GM21447 (cell line): ENCODE measurements around the gene SEBOX.

ENCODE experiments used
- ATAC-seq: cut with Tn5 transposase; IDR thresholded peaks from one replicate; pipeline ENCODE4 v1.9.1; 2021; ENCODE audit not compliant: unreplicated experiment

The SEBOX gene

DNA sequence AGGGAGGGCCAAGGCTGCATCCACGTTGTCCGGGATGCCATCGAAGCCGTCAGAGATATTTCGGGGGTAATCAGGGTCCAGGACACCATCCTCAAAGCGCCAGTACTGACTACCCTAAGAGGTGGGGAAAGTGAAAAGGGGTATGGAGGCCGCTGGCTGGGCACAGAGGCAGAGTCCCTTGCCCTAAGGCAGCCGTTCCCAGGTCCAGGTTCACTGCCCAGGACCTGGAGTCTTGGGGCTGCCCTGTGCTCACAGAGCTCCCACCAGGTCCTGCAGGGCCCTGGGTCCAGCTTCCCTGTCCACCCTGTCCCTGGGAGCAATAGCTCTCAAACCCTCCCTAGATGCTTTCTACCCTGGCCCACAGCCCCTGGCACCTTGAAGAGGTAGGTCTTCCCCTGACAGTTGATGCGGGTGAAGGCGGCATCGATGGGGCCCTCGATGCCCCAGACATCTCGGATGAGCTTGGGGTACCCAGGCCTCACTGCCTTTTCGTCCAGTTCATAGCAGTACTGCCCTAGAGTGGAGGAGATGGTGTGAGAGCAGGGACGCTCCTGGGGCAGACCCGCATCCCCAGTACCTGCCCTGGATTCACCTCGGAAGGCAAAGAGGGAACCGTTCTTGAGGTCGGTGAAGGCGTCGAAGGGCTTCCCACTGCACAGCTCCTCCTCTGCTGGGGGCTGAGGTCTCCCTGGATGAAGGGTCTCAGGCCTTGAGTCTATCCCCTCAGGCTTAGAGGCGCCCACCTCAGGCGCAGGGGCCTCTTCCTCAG lies 4.1 kb upstream of the SEBOX start:
- ATAC-seq = no peak

DNA sequence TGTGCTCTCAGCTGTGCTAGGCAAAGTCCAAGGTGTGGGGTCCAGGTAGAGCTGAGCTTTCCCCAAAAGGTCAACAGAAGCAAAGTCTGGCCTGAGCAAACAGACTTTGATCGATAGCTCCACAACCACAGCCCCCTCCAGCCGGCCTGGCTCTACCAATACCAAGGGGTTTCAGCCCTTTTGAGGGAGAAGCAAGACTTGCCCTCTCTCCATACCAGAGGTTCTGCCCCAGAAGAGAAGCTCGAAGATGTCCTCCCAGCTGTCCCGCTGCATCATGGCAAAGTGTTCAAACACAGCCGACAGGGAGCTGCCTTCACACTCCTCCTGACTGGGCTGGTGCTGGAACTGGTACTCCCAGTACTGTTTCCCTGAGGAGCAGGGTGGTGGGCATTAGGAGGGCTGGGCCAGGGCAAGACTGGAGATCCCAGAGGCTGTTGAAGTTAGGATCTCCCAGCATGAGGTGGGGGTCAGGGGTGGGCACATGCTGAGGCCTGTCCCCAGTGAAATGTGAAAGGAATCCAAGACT lies 3.4 kb upstream of the SEBOX start:
- ATAC-seq = no peak

DNA sequence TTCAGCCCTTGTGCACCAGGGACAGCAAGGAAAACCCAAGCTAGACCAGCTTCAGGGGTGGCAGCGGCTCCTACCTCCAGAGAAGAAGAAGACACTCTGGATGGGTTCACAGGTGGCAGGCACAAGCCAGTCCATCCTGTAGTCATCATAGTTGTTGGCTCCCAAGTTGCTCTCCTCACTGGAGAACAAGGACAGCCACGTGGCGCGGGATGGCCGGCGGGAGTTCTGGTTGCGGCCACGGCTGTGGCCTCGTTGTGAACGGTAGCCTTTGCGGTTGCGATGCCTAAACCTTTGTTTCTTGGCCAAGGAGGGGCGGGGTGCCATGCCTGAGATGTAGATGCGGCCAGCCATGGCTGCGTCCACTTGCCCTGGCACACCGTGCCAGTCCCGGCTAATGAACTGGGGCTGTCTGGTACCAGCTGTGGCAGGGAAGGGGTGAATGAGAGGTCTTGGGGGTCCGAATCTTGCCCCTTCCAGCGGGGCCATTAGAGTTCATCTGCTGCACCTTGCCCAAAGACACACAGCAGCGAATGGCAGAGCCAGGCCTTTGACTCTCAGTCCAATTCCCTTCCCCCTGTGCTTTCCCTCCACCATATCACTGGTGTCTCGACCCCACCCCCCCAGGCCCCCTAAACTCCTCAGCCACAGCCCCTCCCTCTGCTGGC lies 2.8 kb upstream of the SEBOX start:
- no peak for ATAC-seq

DNA sequence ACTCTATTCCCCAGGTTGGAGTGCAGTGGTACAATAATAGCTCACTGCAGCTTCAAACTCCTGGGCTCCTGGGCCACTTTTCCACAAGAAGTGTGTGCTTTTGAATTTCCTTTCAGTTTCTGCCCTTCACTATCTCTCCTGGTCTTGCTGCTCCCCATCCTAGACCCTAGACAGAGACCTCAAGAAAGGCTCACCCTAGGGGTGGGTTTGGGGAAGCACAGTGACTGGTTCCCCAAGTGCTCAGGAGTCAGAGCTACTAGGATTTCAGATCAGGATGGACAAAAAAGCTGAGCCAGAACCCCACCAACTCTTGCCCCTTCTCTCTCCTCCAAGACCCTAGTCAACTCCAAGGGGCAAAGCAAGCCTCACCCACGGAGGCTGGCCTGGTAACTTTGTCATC lies 1.6 kb upstream of the SEBOX start:
- no peak for ATAC-seq

DNA sequence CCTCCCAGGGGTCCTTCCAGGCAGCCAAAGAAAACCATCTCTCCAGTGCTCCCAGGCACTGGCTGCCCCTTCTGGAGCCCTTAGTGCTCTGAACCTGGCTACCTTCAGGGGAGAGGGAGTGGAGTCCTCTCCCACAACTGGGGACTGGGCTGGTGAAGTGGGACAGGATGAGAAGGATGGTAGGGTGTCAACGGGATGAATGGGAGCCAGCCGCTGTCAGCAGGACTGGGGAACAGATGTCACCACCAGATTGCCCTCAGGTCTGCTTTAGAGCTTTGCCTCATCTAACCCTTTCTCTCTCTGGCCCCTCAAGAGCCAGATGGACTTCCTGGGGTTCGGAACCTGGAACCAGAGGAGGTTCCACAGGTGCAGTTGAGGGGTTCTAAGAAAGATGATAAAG lies 488 bp upstream of the SEBOX start:
- no peak for ATAC-seq

DNA sequence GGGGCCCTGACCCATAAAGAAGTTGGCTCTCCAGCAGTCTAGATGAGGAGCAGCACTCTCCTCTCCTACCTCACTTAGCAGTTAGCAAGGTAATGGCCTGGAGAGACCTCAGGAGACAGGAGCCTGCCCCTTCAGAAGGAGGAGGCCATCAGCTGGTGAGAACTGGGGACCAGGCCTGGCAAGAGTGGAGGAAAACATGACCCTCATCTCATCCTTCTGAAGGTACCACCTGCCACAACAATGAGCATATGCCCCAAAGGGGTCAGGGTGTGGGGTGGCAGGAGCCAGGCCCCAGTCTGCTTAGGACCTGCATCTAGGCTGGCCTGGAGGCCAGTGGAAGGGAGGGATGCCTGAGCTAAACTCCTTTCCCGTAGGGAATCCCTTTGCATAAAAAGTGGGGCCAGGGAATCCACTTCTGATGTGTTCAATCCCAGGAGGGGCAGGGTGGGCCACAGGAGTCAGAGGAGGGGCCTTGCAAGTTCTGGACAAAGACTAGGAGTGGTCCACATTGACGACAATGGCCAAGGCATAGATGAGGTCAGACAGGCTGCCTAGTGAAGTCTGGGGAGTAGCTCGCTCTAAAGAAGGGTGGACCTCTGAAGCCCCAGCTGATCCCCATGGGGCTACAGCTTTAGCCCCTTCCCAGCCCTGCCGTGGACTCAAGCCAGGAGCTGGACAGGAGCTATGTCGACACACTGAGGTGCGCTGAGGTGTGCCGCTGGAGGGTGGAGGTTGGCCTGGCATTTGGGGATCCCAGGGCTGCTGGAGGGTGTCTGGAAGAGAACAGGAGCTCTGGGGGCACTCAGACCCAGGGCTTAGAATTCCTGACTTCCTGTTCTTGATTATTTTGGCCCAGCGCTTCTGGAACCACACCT lies 986 bp downstream of the SEBOX start:
- no peak for ATAC-seq

DNA sequence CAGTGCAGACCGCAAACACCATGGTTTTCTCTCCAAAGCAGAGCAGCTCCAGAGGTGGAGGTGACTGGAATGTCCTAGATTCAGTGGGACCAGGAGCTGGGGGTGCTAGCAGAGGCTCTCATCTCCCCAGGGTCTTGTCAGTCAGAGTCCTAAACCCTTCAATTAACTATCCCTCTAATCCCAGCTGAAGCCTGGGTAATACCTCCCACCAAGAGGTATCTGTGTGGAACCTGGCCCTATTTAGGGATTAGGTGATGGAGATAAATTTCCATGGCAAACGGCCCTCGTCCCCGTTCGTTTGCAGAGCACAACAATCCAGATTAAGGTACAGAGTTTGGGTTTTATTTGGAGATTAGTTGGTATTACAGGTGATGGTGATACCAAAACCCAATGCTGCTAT lies 1.8 kb downstream of the SEBOX start:
- ATAC-seq = no peak

DNA sequence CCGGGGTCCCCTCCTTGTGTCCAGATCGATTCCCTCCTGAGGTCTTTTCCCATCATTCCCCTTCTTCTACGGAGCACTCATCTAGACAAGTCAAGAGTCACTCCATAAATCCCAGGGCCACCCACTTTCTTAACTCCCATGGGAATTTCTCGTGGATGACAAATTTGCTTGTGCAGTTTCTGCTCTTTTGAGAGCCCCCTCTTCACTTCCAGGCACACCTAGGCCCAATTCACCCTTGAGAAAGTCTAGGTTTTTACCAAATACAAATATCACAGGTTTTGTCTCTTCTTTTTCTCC lies 7.2 kb downstream of the SEBOX start:
- ATAC-seq = no peak

DNA sequence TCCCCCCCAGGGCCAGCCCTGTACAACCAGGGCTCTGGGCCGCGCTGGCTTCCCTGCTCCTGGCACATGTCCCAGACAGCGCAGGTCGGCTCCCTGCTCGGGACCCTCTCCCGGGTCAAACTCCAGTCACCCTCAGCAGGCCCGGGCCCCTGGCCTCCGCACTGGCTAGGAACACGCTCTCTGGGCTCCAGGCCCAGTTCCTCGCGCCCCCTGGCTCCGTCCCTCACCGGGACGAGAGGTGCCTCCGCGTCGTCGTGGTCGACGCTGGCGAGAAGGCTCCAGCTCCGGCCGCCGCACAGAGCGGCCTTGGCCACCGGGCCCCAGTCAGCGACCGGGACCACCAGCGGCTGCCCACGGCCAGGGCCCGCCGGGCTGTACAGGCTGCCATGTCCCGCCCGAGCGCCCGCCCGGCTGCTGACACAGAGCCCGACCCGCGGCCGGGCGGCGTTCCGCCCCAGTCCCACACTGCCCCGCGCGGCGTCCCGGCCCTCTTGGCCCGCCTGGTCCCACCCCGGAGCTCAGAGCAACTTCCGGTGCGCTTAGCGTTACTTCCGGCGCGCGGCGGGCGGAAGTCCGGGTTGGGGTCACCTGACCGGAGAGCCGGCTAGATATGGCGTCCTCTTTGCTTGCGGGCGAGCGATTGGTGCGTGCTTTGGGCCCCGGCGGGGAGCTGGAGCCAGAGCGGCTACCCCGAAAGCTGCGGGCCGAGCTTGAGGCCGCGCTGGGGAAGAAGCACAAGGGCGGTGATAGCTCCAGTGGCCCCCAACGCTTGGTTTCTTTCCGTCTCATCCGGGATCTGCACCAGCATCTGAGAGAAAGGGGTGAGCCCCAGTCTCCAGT lies 7.7 kb downstream of the SEBOX start, which contains the start of gene POLDIP2:
TSS of gene POLDIP2 (minus strand) at position 467 of the 840 bp plus-strand sequence. CDS start at position 388, 79 bp downstream.
- peak; percentile 92 for ATAC-seq

DNA sequence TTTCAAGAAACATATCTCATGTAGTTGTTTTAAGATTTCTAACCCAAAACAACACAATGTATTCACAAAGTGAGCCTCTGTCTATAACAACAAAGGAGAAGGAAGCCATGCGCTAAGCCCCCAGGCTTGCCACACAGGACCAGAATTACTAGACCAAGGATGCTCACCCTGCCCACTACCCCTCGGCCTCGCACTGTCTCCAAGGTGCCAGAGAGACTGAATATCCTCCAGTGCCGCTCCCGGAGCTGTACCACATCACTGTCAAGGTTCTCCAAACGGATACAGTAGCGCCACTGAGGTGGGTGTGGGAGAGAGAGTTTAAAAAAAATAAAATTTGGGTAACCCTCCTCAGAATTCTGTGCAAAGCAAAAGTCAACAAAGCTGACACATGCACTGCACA lies 14.7 kb downstream of the SEBOX start:
- no peak for ATAC-seq

DNA sequence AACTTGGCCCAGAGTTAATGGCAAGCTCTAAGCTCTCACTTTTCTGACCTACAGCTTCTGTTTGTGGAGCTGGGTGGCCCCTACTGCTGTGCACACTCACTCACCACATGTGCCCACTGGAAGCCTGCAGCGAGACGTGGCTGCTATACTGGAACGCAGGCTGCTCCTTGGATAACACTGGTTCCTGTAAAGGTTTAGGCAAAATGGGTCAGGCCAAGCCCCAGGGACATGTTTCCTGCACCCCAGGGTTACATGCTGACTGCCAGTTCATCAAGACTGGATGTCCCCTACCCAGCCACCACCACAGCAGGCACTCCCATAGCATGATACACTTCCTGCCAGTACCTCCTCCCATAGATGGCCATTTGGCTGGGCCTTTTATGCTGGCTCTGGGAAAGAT lies 16.0 kb downstream of the SEBOX start:
- no peak for ATAC-seq

DNA sequence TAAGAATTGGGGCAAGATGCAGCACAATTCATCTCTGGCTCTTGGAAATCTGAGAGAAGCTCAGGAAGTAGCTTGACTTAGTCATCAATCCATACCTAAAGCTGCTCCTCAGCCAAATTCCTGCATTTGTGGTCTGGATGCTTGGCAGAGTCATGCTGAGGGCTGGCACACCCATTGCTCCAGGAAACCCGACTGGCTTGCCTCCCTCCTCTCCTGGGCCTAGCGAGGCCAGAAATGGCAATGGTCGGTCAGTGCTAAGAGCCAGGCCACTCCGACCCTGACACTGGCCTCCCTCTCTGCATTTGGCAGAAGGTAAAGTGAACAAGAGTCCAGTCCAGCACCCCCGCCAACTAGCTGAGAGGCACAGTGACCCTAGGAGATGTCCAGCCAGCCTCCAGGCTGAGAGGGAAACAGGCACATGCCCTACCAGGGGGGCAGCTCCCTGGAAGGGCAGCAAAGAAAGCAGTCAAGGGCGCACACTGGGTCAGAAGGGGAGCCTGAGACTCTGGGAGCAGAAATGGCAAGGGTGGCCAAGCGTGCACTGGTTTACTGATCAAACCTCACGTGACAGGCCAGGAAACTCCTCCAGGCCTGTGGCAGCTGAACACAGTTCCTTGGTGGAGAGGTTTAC lies 17.6 kb downstream of the SEBOX start:
- ATAC-seq = no peak

DNA sequence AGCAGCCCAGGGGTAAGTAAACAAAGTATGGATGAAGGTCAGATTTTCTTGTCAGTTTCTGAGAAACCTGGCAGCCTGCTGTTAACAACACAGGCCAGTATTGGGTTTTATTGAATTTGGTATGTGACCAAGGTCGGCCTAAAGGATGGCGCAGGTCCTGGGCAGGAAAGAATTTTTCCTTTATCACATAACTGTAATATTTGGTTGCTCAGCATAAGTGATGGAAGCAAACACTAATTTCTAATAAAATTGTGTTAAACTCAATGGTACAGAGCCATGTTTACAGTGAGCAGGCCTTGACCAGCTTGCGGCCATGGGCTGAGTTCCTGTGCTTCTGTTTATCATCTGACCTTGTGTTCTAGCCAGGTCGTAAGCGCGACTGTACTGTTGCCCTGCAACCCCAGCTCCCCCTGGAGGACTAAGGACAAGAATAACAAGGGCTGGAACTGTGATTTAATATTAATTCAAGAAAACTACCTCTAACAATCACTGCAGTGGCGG lies 18.2 kb downstream of the SEBOX start:
- no peak for ATAC-seq

DNA sequence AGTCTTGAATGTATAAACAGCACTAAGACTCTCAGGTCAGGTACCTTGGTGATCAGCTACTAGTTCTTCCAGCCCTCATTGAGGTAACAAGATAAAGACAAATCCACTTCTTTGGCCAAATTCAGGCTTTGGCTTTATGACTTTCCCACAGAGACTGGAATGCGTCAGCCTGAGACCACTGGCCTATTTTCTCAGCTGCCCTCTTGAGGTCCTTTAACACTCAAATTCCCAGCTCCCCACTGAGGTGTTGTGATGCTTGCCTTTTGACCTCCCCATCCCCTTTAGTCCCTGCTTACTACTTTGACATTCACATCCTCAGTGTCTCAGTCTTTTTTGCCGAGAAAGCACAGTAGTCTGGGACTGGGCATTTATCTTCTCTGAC lies 18.8 kb downstream of the SEBOX start:
- ATAC-seq = no peak

DNA sequence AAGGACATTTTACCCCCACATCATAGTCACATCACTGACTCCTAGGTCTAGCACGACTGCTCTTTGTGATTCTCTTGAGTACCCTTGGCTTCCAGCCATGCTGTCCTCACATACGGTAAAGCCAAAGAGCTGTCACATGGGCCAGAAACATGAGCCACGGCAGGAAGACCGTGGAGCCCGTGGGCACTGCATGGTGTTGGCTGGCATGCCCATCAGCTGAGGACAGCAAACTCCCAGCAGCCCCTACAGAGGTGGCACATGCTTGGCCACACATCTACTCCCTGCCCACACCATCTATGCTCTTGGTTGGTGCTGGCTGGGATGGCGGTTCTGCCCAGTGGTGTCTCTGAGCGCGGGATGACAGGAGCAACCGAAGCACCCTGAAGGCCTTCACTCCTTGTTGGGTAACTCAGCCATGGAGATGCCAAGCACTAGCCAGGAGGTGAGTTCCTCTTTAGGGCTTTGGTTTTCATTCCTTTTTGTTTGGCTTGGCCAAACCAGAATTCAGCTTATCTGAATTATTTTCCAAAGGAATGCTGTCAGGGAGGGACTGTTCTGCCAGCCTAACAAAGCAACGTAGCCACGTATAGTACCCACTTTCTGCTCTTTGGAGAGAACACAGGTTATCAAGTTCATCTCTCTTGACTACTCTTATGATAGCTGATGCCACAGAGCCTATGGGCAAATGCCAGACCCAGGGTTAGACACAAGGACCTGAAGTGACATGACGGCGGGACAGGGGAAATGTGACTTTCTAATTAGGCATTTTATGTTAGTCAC lies 19.4 kb downstream of the SEBOX start:
- ATAC-seq = no peak

DNA sequence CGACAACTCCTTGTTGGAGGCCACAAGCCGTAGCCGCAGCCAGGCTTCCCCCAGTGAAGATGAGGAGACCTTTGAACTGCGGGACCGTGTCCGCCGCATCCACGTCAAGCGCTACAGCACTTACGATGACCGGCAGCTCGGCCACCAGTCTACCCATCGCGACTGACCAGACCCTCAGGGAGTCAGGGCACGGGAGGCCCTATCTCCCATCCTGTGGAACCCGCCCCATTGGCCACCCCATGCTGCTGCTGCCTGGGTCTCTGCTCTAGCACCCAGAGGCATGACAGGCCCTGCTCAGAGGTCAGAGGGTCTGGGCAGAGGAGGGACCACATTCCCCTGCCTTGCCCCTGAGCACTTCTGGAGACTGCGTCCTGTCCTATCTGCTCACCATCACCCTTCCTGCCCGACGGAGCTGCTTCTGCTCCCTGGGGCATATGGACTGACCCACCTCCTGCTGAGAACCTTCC lies 20.5 kb downstream of the SEBOX start:
- ATAC-seq = no peak

DNA sequence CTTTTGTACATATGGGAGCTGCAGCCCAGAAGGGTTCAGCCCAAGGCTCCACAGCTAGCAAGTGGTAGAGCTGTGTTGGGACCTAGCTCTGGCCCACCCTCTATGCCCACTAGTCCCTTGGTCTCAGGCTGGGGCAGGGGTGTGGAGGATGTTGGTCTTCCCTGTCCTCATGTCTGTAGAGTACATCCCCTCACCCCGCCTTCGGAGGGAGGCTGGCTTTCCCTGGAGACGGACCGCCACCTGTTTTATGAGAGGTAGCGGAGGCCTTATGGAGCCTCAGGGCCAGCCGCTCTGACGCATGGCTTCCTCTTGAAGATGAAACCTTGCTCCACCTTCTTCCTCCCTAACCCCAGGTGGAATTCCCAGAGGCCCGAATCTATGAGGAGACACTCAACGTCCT lies 21.0 kb downstream of the SEBOX start:
- ATAC-seq = no peak

DNA sequence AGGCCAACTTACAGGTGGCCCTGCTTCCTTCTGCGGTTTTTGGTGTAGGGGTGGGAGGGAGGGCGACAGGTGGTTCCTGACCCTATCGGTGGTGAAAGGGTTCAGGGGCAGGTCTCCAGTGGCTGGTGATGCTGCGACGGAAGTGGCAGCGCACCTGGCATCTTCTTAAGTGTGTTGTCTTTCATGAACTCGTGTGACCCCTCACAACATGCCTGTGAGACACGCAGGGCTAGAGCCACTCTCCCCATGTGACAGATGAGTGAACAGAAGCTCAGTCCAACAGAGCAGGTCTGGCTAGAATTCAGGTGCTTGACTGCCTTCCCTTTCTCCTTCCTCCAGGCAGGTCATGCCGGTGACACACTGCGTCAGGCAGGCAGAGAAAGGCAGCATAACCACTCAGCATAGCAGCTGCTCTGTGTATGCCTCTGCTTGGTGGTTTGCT lies 21.5 kb downstream of the SEBOX start:
- no peak for ATAC-seq

DNA sequence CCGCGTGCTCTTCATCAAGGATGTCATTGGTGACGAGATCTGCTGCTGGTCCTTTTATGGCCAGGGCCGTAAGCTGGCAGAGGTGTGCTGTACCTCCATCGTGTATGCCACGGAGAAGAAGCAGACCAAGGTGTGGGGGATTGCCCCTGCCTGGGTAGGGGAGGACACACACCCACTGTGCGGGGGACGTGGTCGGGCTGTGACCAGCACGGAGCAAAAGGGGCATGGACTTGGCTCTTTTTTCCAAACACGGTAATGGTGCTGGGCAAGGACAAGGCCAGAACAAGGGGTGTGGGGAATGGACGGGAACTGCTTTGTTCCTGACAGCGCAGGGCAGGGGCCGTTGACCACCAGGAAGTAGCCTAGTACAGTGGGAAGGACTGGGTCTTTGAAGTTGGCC lies 22.7 kb downstream of the SEBOX start:
- ATAC-seq = no peak
